Measurements from ENCODE around the gene GLRB. TPM values are rescaled to one million over a fixed set of nuclear protein-coding genes. Genes with fewer than 3 reads are reported as not detected.

Gene GLRB
- total RNA-seq, 1 donor from 2014 or later = 6.1 TPM

GRCh38 chr4:157079441-157079840, 3.5 kb downstream of the GLRB start:
- H3K4me3 ChIP-seq = no peak overlapping the region
- H3F3A ChIP-seq (ENCODE audit: low read depth) = no peaks in the 10 kb centered on the region
- no peak overlapping the region for H3K4me2 ChIP-seq
- no peak overlapping the region for H2AFZ ChIP-seq (replicated peaks)
- H3K9me3 ChIP-seq (ENCODE audit: low read depth) = no peaks in the 10 kb centered on the region
- H3K27me3 Mint-ChIP-seq (ENCODE audit: insufficient read depth, low read depth) = no peaks in the 10 kb centered on the region
- H3K36me3 ChIP-seq = no peaks in the 10 kb centered on the region
- no peaks in the 10 kb centered on the region for H3K36me3 Mint-ChIP-seq
- no peaks in the 10 kb centered on the region for H4K20me1 ChIP-seq (ENCODE audit: low read depth)
- peaks cover 3% of the 10 kb centered on the region for H3K4me1 Mint-ChIP-seq
- no peak overlapping the region for H3K4me3 Mint-ChIP-seq
- no peak overlapping the region for H3K9ac ChIP-seq
- H3K9me3 Mint-ChIP-seq = no peaks in the 10 kb centered on the region
- no peak for TF ChIP-seq EZH2phosphoT487 (IDR thresholded peaks at IDR 0.05)
- no peak for TF ChIP-seq CTCF (IDR thresholded peaks at IDR 0.05)
- TF ChIP-seq EZH2 (IDR thresholded peaks at IDR 0.05) = no peak
- H3K27ac ChIP-seq = no peak overlapping the region
- no peak for DNase-seq (ENCODE audit: low spot score)
- no peaks in the 10 kb centered on the region for H3K79me2 ChIP-seq (ENCODE audit: low read depth)
- no peaks in the 10 kb centered on the region for H3K4me1 ChIP-seq
- peaks cover 35% of the 10 kb centered on the region for H3K27me3 ChIP-seq
- H3K27ac Mint-ChIP-seq = no peak overlapping the region

DNA sequence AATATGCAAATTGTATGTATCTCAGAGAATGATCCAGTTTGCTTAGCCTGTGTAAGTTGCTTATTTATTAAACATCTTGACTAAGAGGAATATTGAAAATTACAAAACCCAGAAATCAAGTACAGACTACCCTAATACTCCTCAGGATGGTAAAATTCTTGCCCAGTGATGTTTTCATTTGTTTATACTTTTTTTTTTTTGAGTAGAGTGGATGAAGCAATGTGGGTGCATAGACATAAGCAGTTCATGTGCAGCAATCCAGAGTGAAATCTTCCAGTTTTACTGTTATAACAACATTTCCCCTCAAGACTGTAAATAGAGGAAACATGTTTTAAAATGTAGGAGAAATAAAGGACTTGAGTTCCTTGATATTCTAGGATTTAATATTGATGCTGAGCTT, 4.7 kb downstream of the GLRB start:
- H3K36me3 Mint-ChIP-seq = no peaks in the 10 kb centered on the region
- DNase-seq (ENCODE audit: low spot score) = no peak
- Histone ChIP-seq H4K20me1 (ENCODE audit: low read depth) (no peaks in the 10 kb centered on the region), H3K36me3 (no peaks in the 10 kb centered on the region), H3K4me2 (no peak overlapping the region), H3K4me3 (no peak overlapping the region), H2AFZ (replicated peaks) (no peak overlapping the region), H3K9me3 (ENCODE audit: low read depth) (no peaks in the 10 kb centered on the region), H3K27me3 (peaks cover 25% of the 10 kb centered on the region), H3K79me2 (ENCODE audit: low read depth) (no peaks in the 10 kb centered on the region), H3K9ac (no peak overlapping the region), H3F3A (ENCODE audit: low read depth) (no peaks in the 10 kb centered on the region), H3K4me1 (no peaks in the 10 kb centered on the region), H3K27ac (no peak overlapping the region)
- peaks cover 3% of the 10 kb centered on the region for H3K4me1 Mint-ChIP-seq
- H3K9me3 Mint-ChIP-seq = no peaks in the 10 kb centered on the region
- no peaks in the 10 kb centered on the region for H3K27me3 Mint-ChIP-seq (ENCODE audit: insufficient read depth, low read depth)
- TF ChIP-seq CTCF (IDR thresholded peaks at IDR 0.05) = no peak
- no peak for TF ChIP-seq EZH2phosphoT487 (IDR thresholded peaks at IDR 0.05)
- no peak for TF ChIP-seq EZH2 (IDR thresholded peaks at IDR 0.05)
- no peak overlapping the region for H3K4me3 Mint-ChIP-seq
- no peak overlapping the region for H3K27ac Mint-ChIP-seq

- H3K4me1 ChIP-seq = no peaks in the 10 kb centered on the region
- H3F3A ChIP-seq (ENCODE audit: low read depth) = no peaks in the 10 kb centered on the region
- Mint-ChIP-seq H3K27ac (no peak overlapping the region), H3K4me1 (no peaks in the 10 kb centered on the region), H3K9me3 (no peaks in the 10 kb centered on the region), H3K27me3 (ENCODE audit: insufficient read depth, low read depth) (no peaks in the 10 kb centered on the region), H3K4me3 (no peak overlapping the region), H3K36me3 (no peaks in the 10 kb centered on the region)
- no peaks in the 10 kb centered on the region for H3K36me3 ChIP-seq
- H3K9ac ChIP-seq = no peak overlapping the region
- H3K27me3 ChIP-seq = no peaks in the 10 kb centered on the region
- no peak for TF ChIP-seq EZH2 (IDR thresholded peaks at IDR 0.05)
- DNase-seq (ENCODE audit: low spot score) = no peak
- no peaks in the 10 kb centered on the region for H4K20me1 ChIP-seq (ENCODE audit: low read depth)
- H3K4me2 ChIP-seq = no peak overlapping the region
- no peaks in the 10 kb centered on the region for H3K79me2 ChIP-seq (ENCODE audit: low read depth)
- no peaks in the 10 kb centered on the region for H3K9me3 ChIP-seq (ENCODE audit: low read depth)
- H2AFZ ChIP-seq (replicated peaks) = no peak overlapping the region
- no peak overlapping the region for H3K4me3 ChIP-seq
- H3K27ac ChIP-seq = no peak overlapping the region
Measured at GRCh38 chr4:157095716-157096115, 19.8 kb downstream of the GLRB start.

GRCh38 chr4:157096439-157096838, 20.5 kb downstream of the GLRB start:
- Histone ChIP-seq H3K9me3 (ENCODE audit: low read depth) (no peaks in the 10 kb centered on the region), H3K79me2 (ENCODE audit: low read depth) (no peaks in the 10 kb centered on the region), H3K4me2 (no peak overlapping the region), H3K36me3 (no peaks in the 10 kb centered on the region), H3F3A (ENCODE audit: low read depth) (no peaks in the 10 kb centered on the region), H3K9ac (no peak overlapping the region), H3K4me1 (no peaks in the 10 kb centered on the region), H2AFZ (replicated peaks) (no peak overlapping the region), H3K27ac (no peak overlapping the region), H3K4me3 (no peak overlapping the region), H3K27me3 (no peaks in the 10 kb centered on the region), H4K20me1 (ENCODE audit: low read depth) (no peaks in the 10 kb centered on the region)
- H3K4me1 Mint-ChIP-seq = no peaks in the 10 kb centered on the region
- H3K4me3 Mint-ChIP-seq = no peak overlapping the region
- no peaks in the 10 kb centered on the region for H3K36me3 Mint-ChIP-seq
- no peaks in the 10 kb centered on the region for H3K27me3 Mint-ChIP-seq (ENCODE audit: insufficient read depth, low read depth)
- no peak for TF ChIP-seq EZH2 (IDR thresholded peaks at IDR 0.05)
- TF ChIP-seq CTCF (IDR thresholded peaks at IDR 0.05) = no peak
- TF ChIP-seq EZH2phosphoT487 (IDR thresholded peaks at IDR 0.05) = no peak
- DNase-seq (ENCODE audit: low spot score) = no peak
- no peaks in the 10 kb centered on the region for H3K9me3 Mint-ChIP-seq
- no peak overlapping the region for H3K27ac Mint-ChIP-seq
